ENCODE results near the gene ZC3H18. TPM values are rescaled to one million over a fixed set of nuclear protein-coding genes. Genes with fewer than 3 reads are reported as not detected.

The ZC3H18 gene
- total and polyA plus RNA-seq, 10 of the 15 experiments (the other 5 are each of a cell fraction or from before 2014, with no cell fraction given): 1.0 to 58.3 (median 22.4) TPM

DNA sequence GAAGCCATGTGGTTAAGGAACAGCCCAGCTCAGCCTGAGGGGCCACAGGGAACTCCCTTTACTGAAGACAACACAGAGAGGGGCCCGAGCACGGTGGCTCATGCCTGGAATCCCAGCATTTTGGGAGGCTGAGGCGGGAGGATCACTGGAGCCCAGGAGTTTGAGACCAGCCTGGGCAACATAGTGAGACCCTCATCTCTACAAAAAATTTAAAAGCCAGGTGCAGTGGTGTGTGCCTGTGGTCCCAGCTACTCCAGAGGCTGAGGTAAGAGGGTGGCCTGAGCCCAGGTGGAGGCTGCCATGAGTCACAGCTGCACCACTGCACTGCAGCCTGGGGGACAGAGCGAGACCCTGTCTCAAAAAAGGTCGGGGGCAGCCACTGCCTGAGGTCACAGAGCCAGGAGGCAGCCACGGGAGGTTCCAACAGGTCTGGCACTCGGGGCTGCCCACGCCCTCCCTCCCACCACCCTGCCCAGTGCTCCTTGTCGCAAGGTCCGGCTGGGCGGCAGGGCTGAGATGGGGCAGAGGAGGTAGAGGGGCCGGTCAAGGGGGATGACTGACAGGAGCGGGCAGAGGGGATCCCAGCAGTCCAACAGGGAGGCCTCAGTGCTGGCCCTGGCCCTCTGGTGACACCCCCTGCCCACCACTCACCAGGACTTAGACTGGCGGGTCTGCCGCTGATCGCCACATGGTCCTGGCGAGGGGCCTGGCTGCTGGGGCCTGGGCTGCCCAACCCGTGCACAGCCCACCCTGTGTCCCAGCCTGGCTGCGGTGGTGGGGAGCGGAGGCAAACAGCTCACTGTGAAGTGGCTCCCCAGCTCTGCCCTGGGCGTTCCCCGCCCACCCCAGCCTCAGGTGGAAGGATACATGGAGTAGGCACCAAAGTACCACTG lies 77.2 kb downstream of the ZC3H18 start:
- BruUV-seq (replicated peaks): no TSS peak
- peak overlapping the region; percentile 98; the same call in 1 of the 2 replicates for H3K4me3 ChIP-seq
- no peak overlapping the region for H3K9ac ChIP-seq (ENCODE audit: control insufficient read depth, insufficient read depth, low read length)
- RAD21 ChIA-PET (ENCODE audit: unreplicated experiment): interaction anchor here (0.7 kb wide), 1 partner anchor 27 kb away, joined by 3 read pairs; no protein-coding TSS in a partner anchor
- POLR2A ChIA-PET: interaction anchor here (0.9 to 1.0 kb wide), 2 partner anchors 8 to 17 kb away, joined by 3 read pairs; no protein-coding TSS in a partner anchor
- H3K27ac ChIP-seq (ENCODE audit: control insufficient read depth, insufficient read depth): no peak overlapping the region
- FAIRE-seq (no peak), DNase-seq (ENCODE audit: low read depth, low spot score) (no peak), ATAC-seq (no peak)
- peaks cover 36% of the 10 kb centered on the region for H3K79me2 ChIP-seq (ENCODE audit: control insufficient read depth, insufficient read depth, low read length)
- peaks cover 7% of the 10 kb centered on the region; the same call in 1 of the 2 replicates for H4K20me1 ChIP-seq (ENCODE audit: control insufficient read depth, insufficient read depth)
- intact Hi-C loops (cut with micrococcal nuclease; ENCODE audit: unreplicated experiment): no loop called here
- in situ Hi-C loops (cut with MboI): no loop called here
- no peak for TF ChIP-seq ASH2L (IDR thresholded peaks at IDR 0.05; ENCODE audit: borderline replicate concordance, low read depth)
- peak; percentile 71 for TF ChIP-seq POLR2A (IDR thresholded peaks at IDR 0.05; ENCODE audit: low read depth, low read length)
- H3K9me3 ChIP-seq (replicated peaks; ENCODE audit: control insufficient read depth, insufficient read depth, low read length): no peaks in the 10 kb centered on the region
- peak overlapping the region; percentile 35 for H3K4me2 ChIP-seq (ENCODE audit: control insufficient read depth, insufficient read depth)
- H3K27me3 ChIP-seq (replicated peaks in 1 of 2; ENCODE audit: control insufficient read depth in 2 of 2, insufficient read depth in 2 of 2, low read length in 1 of 2): no peaks in the 10 kb centered on the region
- peaks cover 2 to 4% of the 10 kb centered on the region in 2 experiments; a peak in 3 of 4 replicates for H3K36me3 ChIP-seq (ENCODE audit: control insufficient read depth in 2 of 2, insufficient read depth in 2 of 2, low read length in 1 of 2)
- no peak overlapping the region for H2AFZ ChIP-seq (ENCODE audit: control insufficient read depth, low read depth, low read length)
- SMC1A ChIA-PET (ENCODE audit: uncharacterized antibody, unreplicated experiment): no interaction called here
- H3K4me1 ChIP-seq (ENCODE audit: control insufficient read depth, insufficient read depth, low read length): peaks cover 20% of the 10 kb centered on the region
- WGBS (ENCODE audit: insufficient coverage, insufficient replicate concordance, low lambda C conversion rate, missing lambda C conversion rate): 90% methylated on average over 22 of the region's 22 CpGs
- CTCF ChIA-PET: no interaction called here

DNA sequence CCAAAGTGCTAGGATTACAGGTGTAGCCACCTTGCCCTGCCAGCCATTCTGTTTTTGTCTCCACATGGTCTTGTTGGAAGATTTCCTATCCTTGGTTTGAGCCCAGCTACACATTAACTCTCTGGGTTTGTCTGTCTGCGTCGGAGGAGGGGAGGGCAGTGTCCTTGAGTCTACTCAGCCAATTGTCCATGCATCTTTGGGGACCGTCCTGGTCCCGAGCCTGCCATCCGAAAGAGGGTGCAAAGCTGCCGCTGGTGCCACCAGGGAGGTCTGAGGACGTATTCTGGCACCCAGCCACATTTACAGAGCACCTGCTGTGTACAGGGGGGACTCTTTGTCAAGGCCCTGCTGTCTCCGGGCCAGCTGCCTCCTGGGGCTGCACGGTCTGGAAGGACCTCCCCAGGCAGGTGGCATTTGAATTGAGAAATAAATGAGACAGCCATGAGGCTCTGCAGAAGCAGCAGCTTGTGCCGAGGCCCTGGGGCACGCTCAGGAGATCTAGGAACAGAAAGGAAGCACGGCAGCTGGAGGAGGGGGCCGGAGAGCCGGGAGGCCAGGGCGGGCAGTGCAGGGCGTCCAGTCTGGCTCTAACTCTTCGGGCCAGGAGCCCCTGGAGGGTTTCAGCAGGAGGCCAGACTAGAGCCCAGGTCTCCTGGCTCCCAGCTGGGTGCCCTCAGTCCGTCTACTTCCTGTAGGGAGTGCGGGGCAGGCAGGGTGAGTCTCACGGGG lies 79.2 kb downstream of the ZC3H18 start:
- intact Hi-C loops (cut with micrococcal nuclease; ENCODE audit: unreplicated experiment): no loop called here
- H4K20me1 ChIP-seq (ENCODE audit: control insufficient read depth, insufficient read depth): peaks cover 7% of the 10 kb centered on the region; the same call in 1 of the 2 replicates
- in situ Hi-C loops (cut with MboI): no loop called here
- BruUV-seq (replicated peaks): no TSS peak
- no peak overlapping the region for H2AFZ ChIP-seq (ENCODE audit: control insufficient read depth, low read depth, low read length)
- TF ChIP-seq MEF2A (IDR thresholded peaks at IDR 0.05; ENCODE audit: insufficient read depth, low read depth, low read length) (no peak), KAT2A (conservative IDR thresholded peaks at IDR 0.05; ENCODE audit: control insufficient read depth, low read depth, low read length) (no peak), EED (IDR thresholded peaks at IDR 0.05; ENCODE audit: low read depth) (no peak), DPF2 (IDR thresholded peaks at IDR 0.05) (no peak), NFYA (IDR thresholded peaks at IDR 0.05; ENCODE audit: borderline replicate concordance, low read depth, low read length) (no peak), BCL11A (IDR thresholded peaks at IDR 0.05; ENCODE audit: low read depth, low read length) (no peak), ZNF384 (IDR thresholded peaks at IDR 0.05; ENCODE audit: borderline replicate concordance, low read depth, low read length) (no peak), POLR2AphosphoS2 (IDR thresholded peaks at IDR 0.05; ENCODE audit: low read depth, low read length) (0 out of 2 replicates have a peak, but pooled peaks have one; percentile 10), NR2C2 (IDR thresholded peaks at IDR 0.05; ENCODE audit: borderline replicate concordance, control insufficient read depth, insufficient read length, low read depth) (no peak), YBX1 (IDR thresholded peaks at IDR 0.05) (no peak), POLR2AphosphoS5 (IDR thresholded peaks at IDR 0.05; ENCODE audit: low read length) (peak; percentile 22; the same call in 1 of the 2 replicates)
- TF ChIP-seq, protein P1, sequence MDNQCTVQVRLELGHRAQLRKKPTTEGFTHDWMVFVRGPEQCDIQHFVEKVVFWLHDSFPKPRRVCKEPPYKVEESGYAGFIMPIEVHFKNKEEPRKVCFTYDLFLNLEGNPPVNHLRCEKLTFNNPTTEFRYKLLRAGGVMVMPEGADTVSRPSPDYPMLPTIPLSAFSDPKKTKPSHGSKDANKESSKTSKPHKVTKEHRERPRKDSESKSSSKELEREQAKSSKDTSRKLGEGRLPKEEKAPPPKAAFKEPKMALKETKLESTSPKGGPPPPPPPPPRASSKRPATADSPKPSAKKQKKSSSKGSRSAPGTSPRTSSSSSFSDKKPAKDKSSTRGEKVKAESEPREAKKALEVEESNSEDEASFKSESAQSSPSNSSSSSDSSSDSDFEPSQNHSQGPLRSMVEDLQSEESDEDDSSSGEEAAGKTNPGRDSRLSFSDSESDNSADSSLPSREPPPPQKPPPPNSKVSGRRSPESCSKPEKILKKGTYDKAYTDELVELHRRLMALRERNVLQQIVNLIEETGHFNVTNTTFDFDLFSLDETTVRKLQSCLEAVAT (IDR thresholded peaks at IDR 0.05): no peak
- no peak for FAIRE-seq
- ATAC-seq: no peak
- DNase-seq (ENCODE audit: low read depth, low spot score): no peak
- H3K4me1 ChIP-seq (ENCODE audit: control insufficient read depth, insufficient read depth, low read length): peaks cover 22% of the 10 kb centered on the region
- ChIA-PET RAD21 (ENCODE audit: unreplicated experiment) (interaction anchor here (0.5 to 1.7 kb wide), 4 partner anchors 12 to 256 kb away, joined by 3 to 6 read pairs (median 4); partner anchors contain the start of gene IL17C), SMC1A (ENCODE audit: uncharacterized antibody, unreplicated experiment) (interaction anchor here (1.1 to 1.3 kb wide), 2 partner anchors 16 to 56 kb away, joined by 3 to 4 read pairs; no protein-coding TSS in a partner anchor), CTCF (interaction anchor here (0.5 to 1.9 kb wide), 5 partner anchors 16 to 53 kb away, joined by 3 to 4 read pairs (median 3); no protein-coding TSS in a partner anchor), POLR2A (interaction anchor here (0.7 to 1.9 kb wide), 8 partner anchors 10 to 161 kb away, joined by 3 to 15 read pairs (median 5); partner anchors contain the start of genes MVD and ZC3H18)
- H3K9me3 ChIP-seq (replicated peaks; ENCODE audit: control insufficient read depth, insufficient read depth, low read length): no peaks in the 10 kb centered on the region
- peak overlapping the region; percentile 87 for H3K9ac ChIP-seq (ENCODE audit: control insufficient read depth, insufficient read depth, low read length)
- H3K27ac ChIP-seq (ENCODE audit: control insufficient read depth, insufficient read depth): peak overlapping the region; percentile 96
- peak overlapping the region; percentile 98 for H3K4me3 ChIP-seq
- H3K27me3 ChIP-seq (replicated peaks in 1 of 2; ENCODE audit: control insufficient read depth in 2 of 2, insufficient read depth in 2 of 2, low read length in 1 of 2): no peaks in the 10 kb centered on the region
- peak overlapping the region; percentile 75 for H3K4me2 ChIP-seq (ENCODE audit: control insufficient read depth, insufficient read depth)
- H3K79me2 ChIP-seq (ENCODE audit: control insufficient read depth, insufficient read depth, low read length): peaks cover 36% of the 10 kb centered on the region
- peaks cover 0 to 6% of the 10 kb centered on the region in 2 experiments for H3K36me3 ChIP-seq (ENCODE audit: control insufficient read depth in 2 of 2, insufficient read depth in 2 of 2, low read length in 1 of 2)
- 24% methylated on average over 20 of the region's 20 CpGs for WGBS (ENCODE audit: insufficient coverage, insufficient replicate concordance, low lambda C conversion rate, missing lambda C conversion rate)

Data from GM12878 (cell line).